CD4-positive, alpha-beta T cell treated with Interferon alpha-2 for 1 hour (primary cell): Measurements from ENCODE around the gene RDH12.
"Not testable (repeated sequence)": the region's sequence is repeated elsewhere in the genome, so short reads cannot be mapped to it uniquely, and the experiment has no call there.

Experiments
- DNase-seq, 2 donors: peaks; one replicate each; pipeline ENCODE4 v3.0.0-alpha.2; 2020 to 2022

The RDH12 gene

DNA sequence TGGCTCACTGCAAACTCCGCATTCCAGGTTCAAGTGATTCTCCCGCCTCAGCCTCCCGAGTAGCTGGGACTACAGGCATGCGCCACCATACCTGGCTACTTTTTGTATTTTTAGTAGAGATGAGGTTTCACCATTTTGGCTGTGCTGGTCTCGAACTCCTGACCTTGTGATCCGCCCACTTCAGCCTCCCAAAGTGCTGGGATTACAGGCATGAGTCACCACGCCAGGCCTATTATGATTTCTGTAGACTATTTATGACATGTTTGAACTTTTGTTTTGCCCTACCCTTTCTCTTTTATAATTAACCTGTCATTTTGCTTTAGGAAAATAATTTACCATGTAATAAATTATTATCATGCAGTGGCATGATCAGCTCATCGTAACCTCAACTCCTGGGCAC is at the start of gene RDH12:
RDH12 (plus strand) TSS at position 395 of the 400 bp plus-strand sequence. CDS start 20,757 bp downstream, outside the sequence.
- DNase-seq = not testable (repeated sequence)

- no peak for DNase-seq
These were observed 49.5 kb upstream of the RDH12 start for GRCh38 chr14:67652189-67652588.

DNA sequence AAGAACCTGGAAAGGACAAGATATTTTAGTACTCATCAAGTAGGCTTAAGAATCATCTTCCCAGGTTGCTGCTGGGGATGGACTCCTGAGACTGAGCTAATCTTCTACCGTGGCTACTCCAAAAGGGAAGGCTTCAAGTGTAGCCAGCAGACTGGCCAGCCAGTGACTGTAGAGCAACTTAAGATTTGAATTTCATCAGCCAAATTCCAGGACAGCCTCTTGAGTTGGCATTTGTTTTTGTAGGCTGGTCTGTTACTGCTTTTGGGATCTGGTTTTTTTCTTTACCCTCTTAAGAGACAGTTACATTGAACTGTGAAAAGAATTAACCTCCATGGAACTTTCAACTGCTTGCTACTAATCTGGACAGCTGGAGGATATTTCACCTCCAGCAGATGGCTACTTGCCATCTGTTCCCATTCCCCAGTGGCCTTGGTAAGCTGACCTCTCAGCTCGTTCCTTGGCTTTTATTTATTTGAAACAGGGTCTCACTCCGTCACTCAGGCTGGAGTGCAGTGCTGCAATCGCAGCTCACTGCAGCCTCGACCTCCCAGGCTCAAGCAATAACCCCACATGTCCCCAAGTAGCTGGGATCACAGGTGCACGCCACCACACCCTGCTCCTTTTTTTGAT is 47.9 kb upstream of the RDH12 start:
- DNase-seq = no peak

- DNase-seq = no peak
These were observed 38.1 kb upstream of the RDH12 start for GRCh38 chr14:67663633-67664032.

DNA sequence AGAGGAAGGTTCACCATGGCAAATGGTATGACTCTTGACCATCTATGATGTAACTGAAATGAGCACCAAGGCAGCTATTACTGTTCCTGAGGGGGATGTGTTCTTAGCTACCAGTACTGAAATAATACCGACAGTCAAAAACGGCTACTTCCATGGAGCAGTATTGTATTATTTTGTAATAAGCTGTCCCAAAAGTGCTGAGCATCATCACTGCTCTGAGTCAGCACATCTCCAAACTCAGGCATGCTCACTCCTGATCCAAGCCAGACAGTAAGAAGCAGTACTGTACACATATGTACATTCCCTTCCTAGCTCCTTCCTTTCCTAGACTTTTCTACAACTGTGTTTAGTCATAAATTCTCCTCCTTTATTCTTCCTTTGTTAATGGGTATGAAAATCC is 35.8 kb upstream of the RDH12 start:
- DNase-seq = no peak

DNA sequence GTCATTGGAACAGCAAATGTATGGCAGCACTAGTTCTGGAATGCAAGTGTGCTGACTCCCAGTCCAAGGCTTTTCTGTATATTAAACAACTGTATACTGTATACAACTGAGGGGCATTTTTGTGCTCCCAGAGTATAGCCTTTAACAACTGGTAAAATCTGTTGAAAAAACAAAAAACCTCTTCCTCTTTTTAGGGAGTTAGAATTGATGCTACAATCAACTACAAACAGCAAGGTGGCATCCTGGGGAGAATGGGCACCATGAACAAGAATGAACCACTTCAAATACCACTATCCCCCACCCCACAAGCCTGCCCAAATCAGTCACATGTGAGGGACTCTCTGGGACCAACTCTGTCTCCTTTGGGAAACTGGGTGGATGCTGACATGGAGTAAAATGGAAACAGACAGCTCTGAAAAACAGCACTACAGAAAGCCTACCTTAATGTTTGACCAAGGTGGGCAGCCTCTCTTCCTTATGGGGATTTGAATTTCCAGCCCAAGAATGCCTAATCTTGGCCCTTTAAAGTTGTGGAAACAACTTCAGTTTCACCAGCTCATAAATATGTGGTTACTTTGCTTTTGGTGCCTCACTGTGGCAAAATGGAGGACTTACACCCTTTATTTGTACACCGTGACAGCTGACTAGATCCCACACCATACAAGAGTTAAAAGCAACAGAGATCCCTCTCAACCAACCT is 34.8 kb upstream of the RDH12 start:
- peak; percentile 47 to 70 for DNase-seq

- DNase-seq = peak; percentile 3 to 41
These were observed 33.1 kb upstream of the RDH12 start for GRCh38 chr14:67668559-67668958.

- DNase-seq = no peak
These were observed 28.2 kb upstream of the RDH12 start for GRCh38 chr14:67673451-67673850.

GRCh38 chr14:67674139-67674479 is 27.6 kb upstream of the RDH12 start:
- peak; percentile 27 to 57 for DNase-seq

DNA sequence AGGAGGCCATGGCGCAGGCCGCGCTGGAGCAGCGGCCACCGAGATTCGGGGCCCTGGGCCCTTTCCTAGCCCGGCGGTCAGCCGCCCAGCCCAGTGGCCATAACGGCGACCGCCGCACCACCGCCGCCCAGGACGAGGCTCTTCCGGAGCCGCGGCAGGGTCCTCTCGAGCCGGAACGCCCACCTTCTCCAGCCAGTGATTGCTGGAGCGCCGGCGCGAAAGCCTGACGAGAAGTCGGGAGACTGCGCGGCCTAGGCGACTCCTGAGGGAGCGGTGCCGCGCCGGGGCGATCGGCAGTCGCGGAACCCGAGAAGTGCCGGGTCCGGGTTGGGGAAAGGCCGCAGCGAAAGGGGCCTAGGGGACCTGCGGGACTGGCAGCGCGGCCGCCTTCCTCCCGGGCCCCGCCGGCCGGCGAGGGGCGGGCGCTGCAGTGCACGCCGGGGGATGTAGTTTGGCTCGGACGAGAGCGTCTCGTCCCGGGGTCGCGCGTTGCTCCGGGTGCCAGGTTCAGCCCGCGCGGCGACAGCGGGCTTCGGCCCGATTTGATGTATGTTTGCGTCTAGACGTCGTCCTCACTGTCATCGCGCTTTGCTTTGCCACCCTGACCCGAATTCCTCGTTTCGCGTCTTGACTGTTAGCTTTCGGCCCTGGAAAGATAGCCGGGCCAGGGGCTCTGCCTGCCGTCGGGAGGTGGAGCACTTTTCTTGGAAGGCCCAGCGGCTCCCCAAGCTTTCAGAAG is 27.0 kb upstream of the RDH12 start, which contains the start of gene VTI1B:
VTI1B (minus strand) TSS at position 153 of the 739 bp plus-strand sequence; CDS start at position 10, 143 bp downstream.
- DNase-seq = peak; percentile 70 to 81

DNA sequence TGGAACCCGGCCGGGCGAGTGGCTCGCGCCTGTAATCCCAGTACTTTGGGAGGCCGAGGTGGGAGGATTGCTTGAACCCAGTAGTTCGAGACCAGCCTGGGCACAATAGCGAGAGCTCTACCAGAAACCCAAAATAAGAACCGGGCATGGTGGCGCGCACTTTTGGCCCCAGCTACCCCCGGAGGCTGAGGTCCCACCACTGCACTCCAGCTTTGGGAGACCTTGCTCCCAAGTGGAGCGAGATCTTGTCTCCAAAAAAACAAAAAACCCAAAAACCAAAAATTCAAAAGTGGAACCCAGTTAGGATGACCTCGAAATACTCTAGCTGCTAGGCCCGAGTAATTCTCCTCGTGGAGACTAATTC is 26.5 kb upstream of the RDH12 start:
- no peak for DNase-seq

DNA sequence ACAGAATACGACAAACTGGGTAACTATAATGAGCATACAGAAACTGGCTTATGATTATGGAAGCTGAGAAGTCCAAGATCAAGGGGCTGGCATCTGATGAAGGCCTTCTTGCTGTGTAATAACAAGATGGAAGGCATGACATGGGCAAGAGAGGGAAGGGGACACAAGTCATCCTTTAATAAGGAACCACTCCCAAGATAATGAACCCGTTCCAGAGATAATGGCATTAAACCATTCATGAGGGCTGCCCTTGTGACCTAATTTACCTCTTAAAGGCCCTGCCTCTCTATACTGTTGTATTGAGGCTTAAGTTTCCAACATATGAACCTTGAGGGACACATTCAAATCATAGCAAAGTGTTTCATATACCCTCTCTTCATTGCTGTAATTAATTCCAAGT is 22.7 kb upstream of the RDH12 start:
- DNase-seq = no peak

DNA sequence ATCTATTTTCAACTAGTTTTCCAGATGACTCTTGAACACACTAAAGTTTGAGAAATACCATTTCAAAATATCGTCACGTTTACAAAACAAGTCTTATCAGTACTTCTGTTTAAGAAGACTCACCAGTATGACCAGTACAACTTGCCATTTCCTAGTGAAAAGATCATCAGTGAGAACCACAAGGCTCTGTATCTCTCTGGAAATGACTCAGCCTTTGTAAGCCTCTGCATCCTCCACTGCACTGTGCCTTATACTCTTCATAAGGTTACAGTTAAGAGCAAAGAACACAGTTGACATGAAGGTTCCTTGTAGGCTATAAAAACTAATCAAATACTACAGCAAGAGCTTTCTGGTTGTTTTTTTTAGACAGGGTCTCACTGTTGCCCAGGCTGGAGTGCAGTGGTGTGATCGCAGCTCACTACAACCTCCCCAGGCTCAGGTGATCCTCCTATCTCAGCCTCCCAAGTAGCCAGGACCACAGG is 21.5 kb upstream of the RDH12 start:
- no peak for DNase-seq

- peak in 1 of 2 donors; percentile 39 for DNase-seq
These were observed 20.7 kb upstream of the RDH12 start for GRCh38 chr14:67680941-67681340.

GRCh38 chr14:67683842-67684241 is 17.8 kb upstream of the RDH12 start:
- DNase-seq = no peak

- no peak for DNase-seq
These were observed 11.7 kb upstream of the RDH12 start for GRCh38 chr14:67690011-67690410.

DNA sequence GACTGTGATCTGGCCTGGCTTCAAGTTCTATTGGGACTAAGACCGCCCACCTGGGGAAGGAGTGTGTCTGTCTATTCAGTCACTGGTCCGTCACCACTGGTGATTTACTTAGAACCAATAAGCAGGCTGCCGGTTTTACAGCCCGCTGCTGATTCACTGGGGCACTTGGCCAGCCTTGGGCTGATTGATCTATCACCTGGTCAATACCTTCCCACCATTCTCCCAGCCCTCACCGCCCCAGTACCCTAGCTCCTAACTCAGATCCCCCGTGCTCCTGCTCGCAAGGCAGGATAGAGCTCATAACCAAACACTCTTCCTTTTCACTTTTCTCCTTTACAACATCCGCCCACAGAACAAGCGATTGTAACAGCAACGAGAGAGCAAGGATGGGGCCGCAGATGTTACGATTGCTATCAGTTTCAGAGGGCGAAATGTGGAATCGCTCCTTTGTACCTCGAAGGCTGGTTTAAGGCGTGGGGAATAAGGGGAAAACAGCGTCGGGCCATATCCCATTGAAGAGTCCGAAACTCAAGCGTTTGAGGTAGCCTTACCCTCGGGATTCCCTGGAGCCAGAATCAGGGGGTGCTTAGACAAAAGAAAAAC is 6.8 kb upstream of the RDH12 start:
- peak; percentile 53 to 79 for DNase-seq

GRCh38 chr14:67695394-67695949 is 6.2 kb upstream of the RDH12 start, which contains the start of gene RDH11:
RDH11 (minus strand) TSS chr14:67695764; CDS start chr14:67695703, 61 bp downstream.
- DNase-seq = peak; percentile 84 to 90

DNA sequence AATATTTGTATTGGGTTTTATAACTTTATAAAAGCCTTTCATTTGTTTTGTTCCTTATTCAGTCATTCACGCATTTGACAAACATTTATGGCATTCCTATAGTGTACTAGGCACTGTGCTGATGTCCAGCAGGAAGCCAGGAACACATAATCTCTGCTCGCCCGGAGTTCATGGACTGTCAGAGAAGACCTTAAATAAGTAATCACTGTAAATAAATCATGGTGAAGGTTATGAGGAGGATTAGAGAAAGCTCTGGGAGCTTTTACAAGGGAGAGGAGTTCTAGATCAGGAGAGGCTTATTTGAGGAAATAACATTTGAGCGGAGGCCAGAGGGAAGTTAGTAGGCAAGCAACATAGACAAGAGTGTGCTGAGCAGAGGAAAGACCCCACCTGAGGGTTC is 4.7 kb upstream of the RDH12 start:
- no peak for DNase-seq

- DNase-seq = no peak
These were observed 3.5 kb upstream of the RDH12 start for GRCh38 chr14:67698179-67698578.

DNA sequence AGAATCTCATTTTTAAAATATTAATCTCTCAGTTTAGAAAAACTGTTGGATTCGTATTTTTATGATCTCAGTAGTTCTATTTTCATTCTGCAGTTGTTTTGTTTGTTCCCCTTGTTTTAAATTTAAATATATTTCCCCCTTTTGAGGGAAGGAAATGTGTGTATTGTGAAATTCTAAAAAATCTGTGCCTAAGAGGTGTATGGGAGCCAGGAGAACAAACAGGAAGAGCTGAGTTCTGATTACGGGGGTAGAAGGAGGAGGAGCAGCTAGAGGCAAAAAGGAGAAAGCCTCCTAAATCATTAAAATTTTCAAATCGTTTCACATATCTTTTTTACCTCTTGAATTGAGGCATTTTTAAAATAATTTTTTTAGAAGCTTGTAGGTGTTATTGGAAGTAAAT is 2.3 kb downstream of the RDH12 start:
- no peak for DNase-seq

- peak; percentile 43 to 70 for DNase-seq
These were observed 2.9 kb downstream of the RDH12 start for GRCh38 chr14:67704484-67705089.
